SK-N-MC (cell line): Measurements from ENCODE around the gene WDFY4.

ENCODE experiments used
- FOXP2 ChIP-seq: optimal IDR thresholded peaks from 2 replicates; pipeline ENCODE3; 2011; ENCODE audit warnings: mild to moderate bottlenecking, moderate library complexity; ENCODE audit not compliant: insufficient read depth; ENCODE audit errors: extremely low read length, control extremely low read depth
- POLR2AphosphoS5 ChIP-seq: IDR thresholded peaks from 2 replicates; pipeline ENCODE4 v1.6.1; 2012; ENCODE audit warnings: mild to moderate bottlenecking, low read depth, low read length, borderline replicate concordance

DNA sequence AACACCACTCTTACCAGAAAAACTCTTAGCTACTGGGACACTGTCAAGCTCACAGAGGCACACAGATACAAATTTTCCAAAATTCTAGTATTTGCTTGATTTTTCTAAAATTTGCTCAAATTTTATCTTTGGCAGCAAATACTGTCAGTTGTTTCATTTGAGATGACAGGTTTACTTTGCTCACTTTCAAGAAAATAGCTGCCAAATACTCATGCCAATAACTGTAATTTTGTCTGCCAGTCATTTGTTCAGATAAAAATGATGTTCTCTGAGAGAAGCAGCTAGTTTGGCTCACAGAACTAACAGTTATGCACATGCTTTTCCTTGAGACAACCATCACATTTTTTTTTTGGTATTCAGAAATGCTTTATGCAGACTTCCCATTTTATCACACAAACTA, 172.2 kb downstream of the WDFY4 start:
- TF ChIP-seq POLR2AphosphoS5 (no peak), FOXP2 (no peak)
